ENCODE results near the gene MAPK8IP3.

MAPK8IP3 gene

DNA sequence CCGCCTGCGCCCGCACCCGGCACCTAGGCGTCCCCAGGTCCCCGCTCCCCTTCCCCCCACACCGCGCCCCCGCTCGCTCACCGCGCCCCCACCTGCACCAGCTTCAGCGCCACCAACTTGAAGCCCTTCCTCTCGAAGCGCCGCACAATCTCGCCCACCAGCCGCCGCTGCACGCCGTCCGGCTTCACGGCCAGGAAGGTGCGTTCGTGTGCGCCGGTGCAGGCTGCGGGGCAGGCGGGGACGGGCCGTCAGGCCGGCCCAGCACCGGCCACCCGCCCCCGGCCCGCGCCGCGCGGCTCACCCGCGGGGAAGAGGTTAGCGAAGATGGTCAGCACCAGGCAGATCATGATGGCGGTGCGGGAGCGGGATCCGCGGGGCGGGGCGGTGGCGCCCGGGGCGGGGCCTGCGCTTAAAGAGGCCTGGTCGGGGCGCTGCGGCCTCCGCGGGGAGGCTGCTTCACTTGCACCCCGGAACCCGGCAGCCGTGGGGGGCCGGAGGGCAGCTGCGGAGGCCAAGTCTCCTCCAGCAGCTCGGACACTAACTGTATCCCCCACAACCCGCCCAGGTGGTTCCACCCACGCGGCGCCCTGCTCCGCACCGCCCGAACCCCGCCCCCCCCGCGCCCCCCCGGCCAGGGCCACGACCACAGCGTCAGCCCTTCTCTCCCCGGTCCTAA, 65.3 kb downstream of the MAPK8IP3 start, which contains the start of gene NME3:
Gene NME3, minus strand, starts transcription at position 356 of the 676 bp plus-strand sequence. Its CDS starts 9 bp downstream, at position 347.
- Histone ChIP-seq H3K4me1 (ENCODE audit: control insufficient read depth, low read length) (peaks cover 23% of the 10 kb centered on the region), H3K27ac (ENCODE audit: low read depth, low read length) (peak within 1 kb of the TSS; percentile 83), H4K20me1 (ENCODE audit: control insufficient read depth, insufficient read depth, low read depth, low read length) (no peaks in the 10 kb centered on the region), H3K9me2 (replicated peaks; ENCODE audit: control insufficient read depth, low read length) (no peaks in the 10 kb centered on the region), H3K4me3 (ENCODE audit: low read length) (peak within 1 kb of the TSS; percentile 99), H3K79me2 (ENCODE audit: control insufficient read depth, low read length) (peaks cover 53% of the 10 kb centered on the region), H3F3A (ENCODE audit: control insufficient read depth, insufficient read depth) (peaks cover 18% of the 10 kb centered on the region), H3K36me3 (ENCODE audit: control insufficient read depth, low read length) (peaks cover 77% of the 10 kb centered on the region), H3K27me3 (ENCODE audit: control insufficient read depth, low read length) (no peaks in the 10 kb centered on the region), H3K9me3 (ENCODE audit: control insufficient read depth, insufficient read depth, low read length) (no peaks in the 10 kb centered on the region), H3K4me2 (ENCODE audit: low read length) (peak within 1 kb of the TSS; percentile 96)
- TF ChIP-seq, protein P1, sequence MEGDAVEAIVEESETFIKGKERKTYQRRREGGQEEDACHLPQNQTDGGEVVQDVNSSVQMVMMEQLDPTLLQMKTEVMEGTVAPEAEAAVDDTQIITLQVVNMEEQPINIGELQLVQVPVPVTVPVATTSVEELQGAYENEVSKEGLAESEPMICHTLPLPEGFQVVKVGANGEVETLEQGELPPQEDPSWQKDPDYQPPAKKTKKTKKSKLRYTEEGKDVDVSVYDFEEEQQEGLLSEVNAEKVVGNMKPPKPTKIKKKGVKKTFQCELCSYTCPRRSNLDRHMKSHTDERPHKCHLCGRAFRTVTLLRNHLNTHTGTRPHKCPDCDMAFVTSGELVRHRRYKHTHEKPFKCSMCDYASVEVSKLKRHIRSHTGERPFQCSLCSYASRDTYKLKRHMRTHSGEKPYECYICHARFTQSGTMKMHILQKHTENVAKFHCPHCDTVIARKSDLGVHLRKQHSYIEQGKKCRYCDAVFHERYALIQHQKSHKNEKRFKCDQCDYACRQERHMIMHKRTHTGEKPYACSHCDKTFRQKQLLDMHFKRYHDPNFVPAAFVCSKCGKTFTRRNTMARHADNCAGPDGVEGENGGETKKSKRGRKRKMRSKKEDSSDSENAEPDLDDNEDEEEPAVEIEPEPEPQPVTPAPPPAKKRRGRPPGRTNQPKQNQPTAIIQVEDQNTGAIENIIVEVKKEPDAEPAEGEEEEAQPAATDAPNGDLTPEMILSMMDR (IDR thresholded peaks at IDR 0.05; ENCODE audit: low read depth, low read length, poor library complexity, severe bottlenecking), result no peak
- no peak for TF ChIP-seq EZH2phosphoT487 (IDR thresholded peaks at IDR 0.05; ENCODE audit: borderline replicate concordance, low read length)

DNA sequence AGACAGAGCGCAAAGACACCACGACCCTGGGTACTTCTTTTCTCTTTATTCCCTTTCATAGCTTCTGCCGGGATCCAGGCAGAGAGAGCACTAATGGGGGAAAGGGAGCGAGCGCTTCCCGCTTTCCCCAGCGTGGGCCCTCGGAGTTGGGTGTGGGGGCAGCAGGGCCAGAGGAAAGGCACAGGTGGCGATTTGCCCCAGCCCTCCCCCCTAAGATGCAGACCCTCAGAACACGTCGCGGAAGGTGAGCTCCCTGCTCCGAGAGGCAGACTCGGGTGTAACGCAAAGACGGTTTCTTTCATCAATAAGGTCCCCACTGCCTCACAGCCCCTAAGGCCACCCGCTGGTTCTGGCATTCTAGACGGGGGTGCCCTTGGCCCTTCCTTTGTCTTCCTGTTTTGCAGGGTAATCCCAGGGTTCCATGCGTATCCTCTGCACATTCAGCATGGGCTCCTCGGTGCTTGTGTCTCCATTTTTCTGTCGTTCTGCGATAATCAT, 65.9 kb downstream of the MAPK8IP3 start:
- H3K36me3 ChIP-seq (ENCODE audit: control insufficient read depth, low read length), result peaks cover 77% of the 10 kb centered on the region
- peaks cover 23% of the 10 kb centered on the region for H3K4me1 ChIP-seq (ENCODE audit: control insufficient read depth, low read length)
- H3K4me3 ChIP-seq (ENCODE audit: low read length), result peak overlapping the region; percentile 99
- peaks cover 53% of the 10 kb centered on the region for H3K79me2 ChIP-seq (ENCODE audit: control insufficient read depth, low read length)
- no peak for TF ChIP-seq EZH2phosphoT487 (IDR thresholded peaks at IDR 0.05; ENCODE audit: borderline replicate concordance, low read length)
- TF ChIP-seq, protein P1 (IDR thresholded peaks at IDR 0.05; ENCODE audit: low read depth, low read length, poor library complexity, severe bottlenecking), result no peak
- H3K4me2 ChIP-seq (ENCODE audit: low read length), result peak overlapping the region; percentile 96
- peak overlapping the region; percentile 83 for H3K27ac ChIP-seq (ENCODE audit: low read depth, low read length)
- H4K20me1 ChIP-seq (ENCODE audit: control insufficient read depth, insufficient read depth, low read depth, low read length), result no peaks in the 10 kb centered on the region
- H3F3A ChIP-seq (ENCODE audit: control insufficient read depth, insufficient read depth), result peaks cover 18% of the 10 kb centered on the region
- H3K9me3 ChIP-seq (ENCODE audit: control insufficient read depth, insufficient read depth, low read length), result no peaks in the 10 kb centered on the region
- H3K27me3 ChIP-seq (ENCODE audit: control insufficient read depth, low read length), result no peaks in the 10 kb centered on the region
- no peaks in the 10 kb centered on the region for H3K9me2 ChIP-seq (replicated peaks; ENCODE audit: control insufficient read depth, low read length)

DNA sequence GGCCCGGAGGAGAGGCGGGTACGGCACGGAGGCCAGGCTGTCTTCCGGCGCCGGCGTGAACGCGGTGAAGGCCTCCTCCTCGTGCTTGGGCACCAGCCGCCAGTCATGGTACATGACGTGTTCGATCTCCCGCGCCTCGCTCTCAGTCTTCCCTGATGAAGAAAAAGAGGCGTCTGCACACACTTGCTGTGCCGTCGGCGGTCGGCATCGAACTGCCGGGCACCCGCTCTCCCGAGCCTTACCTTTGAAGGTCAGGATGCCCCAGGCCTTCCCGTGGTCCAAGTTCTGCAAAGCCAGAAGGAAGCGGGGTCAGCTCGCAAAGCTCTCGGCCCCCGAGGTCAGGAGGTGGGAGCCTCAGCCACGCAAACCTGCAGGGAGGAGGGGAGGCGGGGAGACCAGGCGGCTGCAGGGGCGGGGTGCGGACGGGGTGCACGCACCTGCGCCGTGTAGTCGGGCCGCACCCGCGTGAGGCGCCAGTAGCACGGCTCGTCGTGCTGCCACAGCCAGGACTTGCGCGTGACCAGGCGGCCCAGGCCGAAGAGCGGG, 66.4 kb downstream of the MAPK8IP3 start, which contains the start of gene EME2:
Gene EME2, plus strand, starts transcription at position 449 of the 546 bp plus-strand sequence. CDS start 418 bp downstream, outside the sequence.
- H4K20me1 ChIP-seq (ENCODE audit: control insufficient read depth, insufficient read depth, low read depth, low read length), result no peaks in the 10 kb centered on the region
- H3K4me1 ChIP-seq (ENCODE audit: control insufficient read depth, low read length), result peaks cover 23% of the 10 kb centered on the region
- H3K9me2 ChIP-seq (replicated peaks; ENCODE audit: control insufficient read depth, low read length), result no peaks in the 10 kb centered on the region
- H3K9me3 ChIP-seq (ENCODE audit: control insufficient read depth, insufficient read depth, low read length), result no peaks in the 10 kb centered on the region
- peaks cover 53% of the 10 kb centered on the region for H3K79me2 ChIP-seq (ENCODE audit: control insufficient read depth, low read length)
- H3F3A ChIP-seq (ENCODE audit: control insufficient read depth, insufficient read depth), result peaks cover 18% of the 10 kb centered on the region
- H3K4me2 ChIP-seq (ENCODE audit: low read length), result peak within 1 kb of the TSS; percentile 96
- H3K36me3 ChIP-seq (ENCODE audit: control insufficient read depth, low read length), result peaks cover 77% of the 10 kb centered on the region
- no peaks in the 10 kb centered on the region for H3K27me3 ChIP-seq (ENCODE audit: control insufficient read depth, low read length)
- peak within 1 kb of the TSS; percentile 83 for H3K27ac ChIP-seq (ENCODE audit: low read depth, low read length)
- TF ChIP-seq, protein P1 (IDR thresholded peaks at IDR 0.05; ENCODE audit: low read depth, low read length, poor library complexity, severe bottlenecking), result no peak
- TF ChIP-seq EZH2phosphoT487 (IDR thresholded peaks at IDR 0.05; ENCODE audit: borderline replicate concordance, low read length), result no peak
- peak within 1 kb of the TSS; percentile 99 for H3K4me3 ChIP-seq (ENCODE audit: low read length)

All from DOHH2 (cell line).